ENCODE results near the gene LRRC51. TPM values are rescaled to one million over a fixed set of nuclear protein-coding genes. Genes with fewer than 3 reads are reported as not detected.

Gene LRRC51
- total and polyA plus RNA-seq, 2 of the 8 experiments (the other 6 are each of a cell fraction or from before 2014, with no cell fraction given) = 7.7 to 7.9 TPM

DNA sequence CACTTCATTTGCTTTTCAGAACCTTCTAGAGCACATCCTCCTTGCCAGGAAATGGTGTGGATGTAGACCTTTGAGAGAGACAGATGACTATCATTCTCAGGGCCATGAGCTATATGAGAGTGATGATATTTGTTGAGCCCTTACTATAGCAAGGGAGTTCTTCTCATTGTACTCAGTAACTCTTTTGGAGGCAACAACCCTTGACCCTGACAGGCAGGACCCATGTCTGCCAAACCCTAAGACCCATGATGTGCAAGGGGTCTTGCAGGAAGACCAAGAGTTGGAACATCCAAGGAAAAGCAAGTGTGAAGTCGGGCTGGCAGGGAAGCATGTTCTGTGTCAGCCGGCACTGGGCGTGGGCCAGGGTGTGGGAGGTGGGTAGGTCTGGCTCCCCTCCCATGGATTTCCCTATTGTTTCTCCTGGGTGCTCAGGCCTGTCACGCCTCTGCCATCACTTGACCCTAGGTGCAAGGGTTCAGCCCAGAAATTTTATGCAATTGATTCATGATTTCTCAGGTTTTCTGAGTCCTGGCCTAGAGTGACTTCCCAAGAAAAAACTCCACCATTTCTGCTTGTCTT lies 56.1 kb downstream of the LRRC51 start (continued):
- TF ChIP-seq EZH2 (IDR thresholded peaks at IDR 0.05; ENCODE audit: low read depth, low read length, severe bottlenecking) (no peak), SP2 (IDR thresholded peaks at IDR 0.05; ENCODE audit: low read length) (no peak), NRF1 (IDR thresholded peaks at IDR 0.05; ENCODE audit: low read depth, low read length) (no peak)
